GM21619 (cell line): ENCODE measurements around the gene PPP1R27.
"Not testable (repeated sequence)": the region's sequence is repeated elsewhere in the genome, so short reads cannot be mapped to it uniquely, and the experiment has no call there.

Experiments used
- ATAC-seq: cut with Tn5 transposase; IDR thresholded peaks from one replicate; pipeline ENCODE4 v1.9.1; 2021; ENCODE audit not compliant: unreplicated experiment

The PPP1R27 gene

DNA sequence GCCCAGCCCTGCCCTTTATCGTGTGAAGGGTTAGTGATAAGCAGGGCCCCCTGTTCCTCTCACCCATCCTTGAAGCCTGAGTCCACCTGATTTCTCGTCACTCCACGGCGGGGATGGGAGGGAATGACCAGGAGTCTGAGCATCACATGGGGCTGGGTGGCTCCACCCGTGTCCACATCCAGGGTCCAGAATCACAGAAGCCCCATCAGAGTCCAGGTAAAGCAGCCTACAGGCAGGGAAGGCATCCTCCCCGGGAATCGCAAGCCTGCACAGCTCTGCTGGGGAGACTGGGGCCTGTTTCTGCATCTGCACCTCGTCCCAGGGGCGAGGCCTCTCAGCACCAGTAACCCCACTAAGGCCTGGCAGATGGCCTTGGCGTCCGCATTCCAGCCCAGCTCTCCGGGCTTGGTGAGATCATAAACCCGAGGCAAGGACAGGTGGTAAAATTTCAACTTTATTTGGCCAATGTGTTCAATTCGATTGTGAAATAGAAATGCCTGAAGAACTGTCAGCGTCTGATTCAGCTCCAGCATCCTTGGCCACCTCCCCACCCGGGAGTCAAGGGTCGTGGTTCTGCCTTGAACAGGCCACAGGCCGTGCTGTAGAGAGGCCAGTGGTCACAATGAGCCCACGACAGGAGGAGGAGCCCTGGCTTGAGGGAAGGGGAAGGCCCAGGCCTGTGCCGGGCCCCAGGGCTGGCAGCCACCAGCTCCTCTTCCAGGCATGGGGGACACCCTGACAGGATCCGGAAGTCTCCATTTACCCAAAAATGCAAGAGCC, 8.1 kb upstream of the PPP1R27 start:
- ATAC-seq: no peak

DNA sequence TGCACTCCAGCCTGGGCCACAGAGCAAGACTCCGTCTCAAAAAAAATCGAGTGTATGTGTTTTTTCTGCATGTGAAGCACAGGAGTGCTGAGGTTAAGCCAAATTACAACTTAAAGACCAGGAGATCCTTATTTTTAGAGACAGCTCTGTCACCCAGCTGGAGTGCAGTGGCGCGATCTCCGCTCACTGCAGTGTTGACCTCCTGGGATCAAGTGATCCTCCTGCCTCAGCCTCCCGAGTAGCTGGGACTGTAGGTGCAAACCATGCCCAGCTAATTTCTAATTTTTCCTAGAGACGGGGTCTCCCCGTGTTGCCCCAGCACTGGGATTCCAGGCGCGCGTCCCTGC, 7.5 kb upstream of the PPP1R27 start:
- no peak for ATAC-seq

DNA sequence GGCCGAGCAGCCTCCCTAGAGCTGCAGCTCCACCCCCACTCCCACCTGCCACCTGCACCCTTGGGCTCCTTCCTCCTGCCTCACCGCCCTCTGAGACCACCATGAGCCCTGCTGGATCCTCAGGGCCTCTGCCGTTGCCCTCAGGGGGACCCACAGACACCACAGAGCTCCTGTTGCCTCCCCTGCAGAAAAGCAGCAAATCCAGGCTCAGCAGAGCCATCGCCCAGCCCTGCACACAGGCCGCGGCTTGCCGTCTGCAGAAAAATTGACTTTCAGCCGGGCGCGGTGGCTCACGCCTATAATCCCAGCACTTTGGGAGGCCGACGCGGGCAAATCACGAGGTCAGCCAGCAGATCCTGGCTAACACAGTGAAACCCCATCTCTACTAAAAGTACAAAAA, 7.0 kb upstream of the PPP1R27 start:
- ATAC-seq: no peak

DNA sequence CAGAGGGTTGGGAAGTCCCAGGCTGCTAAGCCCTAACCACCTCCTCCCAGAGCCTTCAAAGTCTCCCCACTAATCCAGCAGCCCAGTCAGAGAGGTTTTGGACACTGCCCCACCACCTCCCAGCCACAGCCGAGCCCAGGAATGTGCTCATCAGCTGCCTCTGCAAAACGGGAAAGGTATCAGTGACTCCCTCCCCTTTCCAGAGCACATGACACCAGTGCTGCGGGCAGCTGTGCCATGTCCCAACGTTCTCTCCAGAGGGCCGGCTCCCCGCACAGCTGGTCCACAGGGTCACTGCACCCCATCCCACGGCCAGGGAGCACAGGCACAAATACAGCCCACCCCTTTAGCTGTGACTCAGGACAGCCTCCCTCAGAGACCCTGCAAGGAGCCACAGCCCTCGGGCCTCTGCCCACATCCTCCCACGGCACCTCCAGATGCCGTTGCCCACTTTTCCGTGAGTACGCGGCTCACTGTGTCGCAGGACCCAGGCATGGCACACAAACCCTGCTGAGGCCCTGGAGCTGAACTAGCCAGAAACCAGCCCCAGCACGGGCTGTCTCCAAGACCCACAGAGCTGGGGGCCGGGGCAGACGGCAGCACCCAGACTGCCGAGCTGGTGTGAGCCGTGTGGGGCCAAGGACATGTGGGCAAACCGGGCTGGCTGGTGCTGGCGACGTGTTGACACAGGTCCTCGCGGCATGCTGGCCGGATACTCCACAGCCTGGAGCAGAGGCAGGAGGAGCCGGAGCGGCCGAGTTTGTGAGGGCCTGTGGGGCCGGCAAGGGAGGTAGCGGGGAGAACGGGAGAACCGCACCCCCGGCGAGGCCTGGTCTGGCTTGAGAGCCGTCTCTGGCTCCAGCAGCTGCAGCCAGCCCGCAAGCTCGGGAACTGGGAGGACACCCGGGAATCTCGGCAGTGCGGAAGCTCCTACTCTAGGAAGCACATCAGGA, 6.3 kb upstream of the PPP1R27 start:
- ATAC-seq: no peak

DNA sequence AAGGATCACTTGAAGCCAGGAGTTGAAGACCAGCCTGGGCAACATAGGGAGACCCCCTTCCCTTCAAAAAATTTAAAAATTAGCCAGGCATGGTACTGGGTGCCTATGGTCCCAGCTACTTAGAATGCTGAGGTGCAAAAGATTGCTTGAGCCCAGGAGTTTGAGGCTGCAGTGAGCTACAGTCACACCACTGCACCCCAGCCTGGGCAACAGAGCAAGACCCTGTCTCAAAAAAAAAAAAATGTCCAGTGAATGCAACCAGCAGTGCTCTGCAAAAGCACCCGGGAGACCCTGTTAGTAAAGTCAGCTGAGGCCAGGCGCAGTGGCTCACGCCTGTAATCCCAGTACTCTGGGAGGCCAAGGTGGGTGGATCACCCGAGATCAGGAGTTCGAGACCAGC, 5.2 kb upstream of the PPP1R27 start:
- not testable (repeated sequence) for ATAC-seq

DNA sequence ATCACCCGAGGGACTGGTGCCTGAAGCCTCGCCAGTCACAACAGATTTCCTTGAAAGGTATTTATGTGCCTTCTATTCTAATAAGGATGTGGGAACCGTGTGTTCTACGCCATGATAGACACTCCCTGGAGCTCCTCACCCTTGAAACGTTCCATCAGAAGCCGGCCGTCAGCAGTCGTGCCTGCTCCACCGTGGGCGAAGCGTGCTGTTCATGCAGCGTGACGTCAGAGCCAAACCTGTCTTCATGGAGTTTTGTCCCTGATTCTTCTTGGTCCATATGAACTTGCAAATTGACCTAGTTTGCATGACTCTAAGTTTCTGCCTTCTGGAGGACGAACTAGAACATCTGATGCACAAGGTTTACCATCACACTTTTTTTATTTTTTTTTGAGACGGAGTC, 4.5 kb upstream of the PPP1R27 start:
- ATAC-seq: no peak

DNA sequence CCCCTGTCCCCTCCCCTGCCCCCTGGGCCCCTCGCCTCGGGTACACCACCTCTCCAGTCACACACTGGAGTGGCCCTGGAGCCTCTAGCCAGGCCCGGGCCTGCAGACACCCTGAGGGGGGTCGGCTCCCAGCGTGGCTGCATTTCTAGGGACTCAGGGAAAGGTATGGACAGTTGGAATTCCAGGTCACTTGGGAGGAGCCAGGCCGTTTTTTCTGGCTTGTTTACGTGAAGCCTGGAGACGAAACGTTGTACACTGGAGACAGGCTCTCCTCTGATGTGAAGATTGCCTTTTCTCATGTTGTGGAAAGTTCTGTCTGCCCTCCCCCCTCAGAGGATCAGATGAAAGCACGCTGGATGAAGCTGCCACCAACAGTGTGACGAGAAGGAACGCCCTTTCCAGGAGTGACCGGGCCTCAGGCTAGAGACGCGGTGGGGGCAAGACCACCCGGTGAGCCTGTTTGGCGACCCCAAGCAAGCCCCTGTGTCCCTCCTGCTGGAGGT, 4.0 kb upstream of the PPP1R27 start:
- ATAC-seq: no peak

DNA sequence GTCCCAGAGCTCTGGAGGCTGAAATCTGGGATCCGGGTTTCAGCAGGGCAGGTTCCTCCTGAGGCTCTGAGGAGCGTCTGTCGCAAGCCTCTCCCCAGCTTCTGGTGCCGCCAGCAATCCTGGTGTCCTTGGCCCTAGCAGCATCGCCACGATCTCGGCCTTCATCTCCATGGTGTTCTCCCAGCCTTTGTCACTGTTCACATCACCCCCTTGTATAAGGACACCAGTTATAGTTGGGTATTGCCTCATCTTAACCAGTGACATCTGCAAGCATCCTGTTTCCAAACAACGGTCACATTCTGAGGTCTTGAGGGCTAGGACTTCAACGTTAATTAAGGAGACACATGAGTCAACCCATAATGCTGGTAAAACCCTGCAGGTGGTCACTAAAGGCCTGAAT, 2.8 kb upstream of the PPP1R27 start:
- no peak for ATAC-seq

DNA sequence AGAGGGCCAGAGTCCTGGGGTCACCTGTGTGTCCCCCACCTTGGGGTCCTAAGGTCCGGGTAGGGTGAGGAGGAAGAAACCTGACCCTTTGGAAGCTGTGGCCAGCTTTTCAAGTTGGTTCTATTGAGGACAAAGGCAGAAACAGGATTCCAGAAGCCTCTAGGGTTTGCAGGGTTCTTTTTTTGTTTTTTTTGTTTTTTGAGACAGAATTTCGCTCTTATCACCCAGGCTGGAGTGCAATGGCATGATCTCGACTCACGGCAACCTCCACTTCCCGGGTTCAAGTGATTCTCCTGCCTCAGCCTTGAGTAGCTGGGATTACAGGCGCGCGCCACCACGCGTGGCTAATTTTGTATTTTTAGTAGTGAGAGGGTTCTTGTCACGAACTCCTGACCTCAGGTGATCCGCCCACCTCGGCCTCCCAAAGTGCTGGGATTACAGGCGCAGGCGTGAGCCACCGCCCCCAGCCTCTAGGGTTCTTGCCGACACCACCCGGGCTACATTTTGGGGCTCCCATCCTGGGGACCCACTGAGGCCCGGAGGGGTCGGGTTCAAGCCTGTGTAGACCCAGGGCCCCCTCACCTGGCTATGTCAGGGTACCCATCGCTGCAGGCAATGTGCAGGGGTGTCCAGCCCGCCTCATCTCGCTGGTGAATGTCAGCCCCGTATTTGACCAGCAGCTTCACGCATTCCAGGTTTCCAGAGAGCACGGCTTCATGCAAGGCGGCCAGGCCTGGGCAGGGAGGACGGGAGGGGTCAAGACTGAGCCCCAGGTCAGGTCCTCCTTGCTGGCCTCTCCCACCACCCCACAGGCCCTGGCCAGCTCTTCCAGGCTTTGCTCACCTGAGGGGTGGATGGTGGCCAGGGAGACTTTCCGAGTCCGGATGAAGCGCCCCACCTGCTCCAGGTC, 674 bp downstream of the PPP1R27 start:
- ATAC-seq: no peak

DNA sequence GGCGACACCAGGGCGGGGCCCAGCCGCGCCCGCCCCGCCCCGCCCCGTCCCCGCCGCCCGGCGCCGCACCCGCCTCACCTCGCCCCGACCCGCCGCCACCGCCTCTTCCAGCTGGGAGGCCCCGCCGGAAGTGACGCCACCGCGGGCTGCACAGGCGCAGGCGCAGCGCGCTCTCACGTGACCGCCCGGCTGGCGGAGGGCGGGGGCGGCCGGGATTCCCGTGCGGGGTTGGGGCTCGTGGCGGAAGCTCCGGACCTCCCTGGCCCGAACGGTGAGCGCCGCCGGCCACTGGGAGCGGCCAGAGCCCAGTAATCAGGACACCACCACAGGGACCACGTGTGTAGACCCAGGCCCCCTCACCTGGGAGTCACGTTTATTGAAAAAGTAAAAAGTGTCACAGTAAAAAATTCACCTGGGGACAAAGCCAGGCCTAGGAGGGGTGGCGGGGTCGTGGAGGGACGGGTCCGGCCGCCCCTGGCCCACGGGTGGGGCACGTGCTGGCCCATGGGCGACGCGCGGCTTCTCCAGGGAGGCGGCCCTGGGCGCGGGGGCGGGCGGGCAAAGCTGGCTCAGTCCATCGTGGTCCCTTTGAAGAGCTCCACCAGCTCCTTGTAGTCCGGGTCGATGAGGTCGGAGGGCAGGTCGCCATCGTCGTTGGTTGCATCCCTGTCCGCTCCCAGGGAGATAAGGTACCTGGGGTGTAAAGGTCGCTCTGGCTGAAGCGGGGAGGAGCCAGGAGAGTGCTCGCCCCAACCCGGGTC, 1.5 kb downstream of the PPP1R27 start, which contains the start of gene MCRIP1:
Gene MCRIP1 (minus strand): TSS at position 132 of the 761 bp plus-strand sequence. CDS start 8,785 bp downstream, outside the sequence.
- peak; percentile 9 for ATAC-seq

DNA sequence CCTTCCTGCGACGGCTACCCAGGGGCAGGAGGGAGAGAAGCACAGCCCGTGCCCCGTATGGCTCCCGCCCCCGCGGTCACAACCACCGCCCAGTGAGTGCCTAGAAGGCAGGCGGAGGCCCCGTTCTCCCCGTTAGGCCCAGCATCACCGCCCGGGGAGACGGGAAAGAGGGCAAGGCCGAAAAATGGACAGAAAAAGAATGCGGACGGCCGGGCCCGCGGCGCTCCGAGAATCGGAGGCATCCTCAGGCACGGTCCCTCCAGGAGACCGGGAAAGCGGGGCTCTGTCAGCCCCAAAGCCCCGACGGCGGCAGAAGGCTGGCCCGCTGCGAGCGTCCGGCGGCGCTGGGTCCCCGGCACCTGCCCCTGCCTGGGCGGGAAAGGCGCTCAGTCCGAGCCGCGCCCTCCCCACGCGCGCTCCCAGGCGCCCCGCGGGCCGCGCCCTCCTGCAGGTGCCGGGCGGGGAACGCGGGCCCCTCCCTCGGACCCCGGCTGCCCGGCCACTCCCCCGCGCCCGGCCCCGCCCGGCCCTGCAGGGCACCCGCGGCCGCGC, 2.2 kb downstream of the PPP1R27 start:
- ATAC-seq: peak; percentile 62

DNA sequence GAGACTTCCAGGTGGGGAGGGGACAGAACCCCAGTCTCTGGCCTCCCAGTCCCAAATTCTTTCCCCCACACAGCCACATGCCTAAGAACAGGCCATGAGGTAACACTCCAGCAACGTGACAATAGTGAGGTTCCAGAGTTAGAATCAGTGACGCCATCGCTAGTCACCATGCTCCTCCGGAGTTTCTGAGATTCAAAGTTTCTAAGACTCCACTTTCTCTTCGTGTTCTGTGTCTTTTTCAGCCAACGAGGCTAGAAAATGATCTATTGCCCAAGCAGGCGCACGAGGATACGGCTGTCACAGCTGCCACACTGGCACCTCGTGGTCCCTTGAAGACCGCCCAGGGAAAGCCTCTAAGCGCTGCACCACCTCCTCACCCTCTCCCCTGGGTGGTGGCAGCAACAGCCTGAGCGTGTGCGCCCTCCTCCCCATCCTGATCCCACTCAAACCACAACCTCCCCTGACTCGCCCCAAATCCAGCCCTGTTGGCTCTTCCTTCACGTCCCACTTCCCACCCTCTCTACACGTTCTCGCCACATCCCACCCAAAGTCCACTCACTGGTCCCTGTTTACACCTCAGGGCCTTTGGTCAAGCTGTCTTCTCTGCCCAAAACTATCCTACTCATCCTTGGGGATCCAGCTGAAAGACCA, 2.8 kb downstream of the PPP1R27 start:
- ATAC-seq: no peak

DNA sequence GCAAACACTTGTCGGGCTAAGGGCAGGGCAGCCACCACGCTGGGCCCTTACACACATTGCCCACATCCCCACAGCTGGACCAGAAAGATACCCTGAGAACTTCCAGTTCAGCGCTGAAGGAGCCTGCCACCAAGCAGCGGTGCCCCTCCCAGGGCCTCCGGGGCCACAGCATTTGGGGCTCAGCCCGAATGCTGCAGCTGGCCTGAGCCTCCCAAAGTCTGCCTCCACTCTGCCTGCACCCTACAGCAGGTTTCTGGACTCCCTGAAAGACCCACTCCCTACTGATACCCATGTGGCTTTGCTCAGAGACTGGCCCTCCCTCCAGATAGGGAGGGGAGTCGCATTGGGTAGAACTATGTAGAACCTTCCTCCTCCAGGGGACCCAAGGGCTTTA, 3.3 kb downstream of the PPP1R27 start:
- ATAC-seq: no peak

DNA sequence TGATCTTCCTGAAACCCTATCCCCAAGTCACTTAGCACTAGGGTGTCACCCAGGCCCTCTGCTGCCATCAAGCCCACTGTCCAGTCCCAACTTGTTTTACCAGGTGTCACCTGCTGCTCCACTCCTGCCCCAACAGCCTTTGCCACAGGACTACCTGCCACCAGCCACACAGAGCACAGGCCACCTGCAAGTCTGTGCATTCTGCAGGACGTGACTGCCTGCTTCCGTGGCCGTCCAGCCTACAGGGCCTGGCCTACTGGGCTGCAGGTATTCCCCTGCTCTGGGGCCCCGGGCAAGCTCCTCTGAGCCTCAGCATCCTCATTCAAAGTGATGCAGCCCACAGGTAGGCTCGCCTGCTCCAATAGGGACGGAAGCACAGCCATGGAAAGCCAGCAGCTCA, 5.0 kb downstream of the PPP1R27 start:
- no peak for ATAC-seq

DNA sequence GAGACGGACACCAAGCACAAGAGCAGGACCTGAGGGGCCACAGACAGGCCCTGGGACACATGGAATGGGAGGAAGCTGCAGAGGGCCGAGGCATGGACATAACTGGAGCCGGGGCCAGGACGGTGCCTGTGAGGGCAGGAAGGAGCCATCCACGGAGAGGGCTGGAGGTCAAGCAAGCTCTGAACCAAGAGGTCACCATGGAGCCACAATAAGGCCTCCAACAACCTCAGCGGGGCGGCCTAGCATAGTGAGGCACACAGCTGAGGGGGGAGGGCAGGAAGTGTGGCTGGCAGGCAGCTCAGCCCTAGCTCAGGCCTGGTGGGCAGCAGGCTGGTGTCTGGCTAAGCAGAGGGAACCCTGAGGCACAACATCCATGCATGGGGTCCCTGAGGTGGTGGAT, 6.2 kb downstream of the PPP1R27 start:
- ATAC-seq: no peak

DNA sequence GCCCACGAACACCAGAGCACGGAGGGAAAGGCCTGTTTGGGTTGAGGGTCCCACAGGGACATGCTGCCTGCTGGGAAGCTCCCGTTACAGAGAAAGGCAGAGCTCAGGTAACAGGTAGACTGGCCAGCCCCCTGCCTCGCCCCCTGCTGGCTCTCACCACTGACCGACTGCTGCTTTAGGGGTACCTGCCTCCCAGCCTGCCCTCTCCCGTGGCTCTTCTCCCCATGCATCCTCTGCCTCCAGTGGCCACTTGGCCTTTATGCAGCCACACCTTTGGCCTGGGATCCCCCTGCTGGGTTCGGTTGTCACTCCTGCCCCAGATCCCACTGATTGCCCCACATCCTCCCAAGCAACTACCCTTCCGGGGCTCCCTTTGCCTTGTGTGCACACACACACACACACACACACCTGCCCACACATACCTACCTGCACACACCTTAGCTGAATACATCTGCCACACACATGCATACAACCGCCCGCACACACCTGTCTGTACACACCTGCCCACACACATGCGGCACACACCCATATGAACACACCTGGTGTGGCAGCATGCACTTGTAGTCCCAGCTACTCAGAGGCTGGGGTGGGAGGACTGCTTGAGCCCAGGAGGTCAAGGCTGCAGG, 8.9 kb downstream of the PPP1R27 start:
- ATAC-seq: no peak

DNA sequence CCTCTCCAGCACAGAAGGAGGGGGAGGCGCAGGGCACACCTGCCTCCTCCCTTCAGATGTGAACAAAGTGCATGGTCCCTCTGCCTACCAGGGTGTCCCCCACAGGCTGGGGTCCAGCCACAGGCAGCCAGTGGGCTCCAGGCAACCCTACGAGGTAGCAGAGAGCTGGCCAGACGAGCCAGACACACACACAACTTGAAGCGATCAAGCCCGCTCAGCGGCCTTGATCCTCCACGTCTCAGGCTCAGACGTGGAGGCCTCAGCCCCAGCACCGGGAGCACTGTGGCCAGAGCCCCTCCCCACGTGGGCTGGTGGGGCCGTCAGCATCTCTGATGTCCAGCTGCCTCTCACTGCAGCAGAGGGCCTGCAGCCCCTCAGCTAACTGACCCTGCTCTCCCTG, 10.3 kb downstream of the PPP1R27 start:
- no peak for ATAC-seq

DNA sequence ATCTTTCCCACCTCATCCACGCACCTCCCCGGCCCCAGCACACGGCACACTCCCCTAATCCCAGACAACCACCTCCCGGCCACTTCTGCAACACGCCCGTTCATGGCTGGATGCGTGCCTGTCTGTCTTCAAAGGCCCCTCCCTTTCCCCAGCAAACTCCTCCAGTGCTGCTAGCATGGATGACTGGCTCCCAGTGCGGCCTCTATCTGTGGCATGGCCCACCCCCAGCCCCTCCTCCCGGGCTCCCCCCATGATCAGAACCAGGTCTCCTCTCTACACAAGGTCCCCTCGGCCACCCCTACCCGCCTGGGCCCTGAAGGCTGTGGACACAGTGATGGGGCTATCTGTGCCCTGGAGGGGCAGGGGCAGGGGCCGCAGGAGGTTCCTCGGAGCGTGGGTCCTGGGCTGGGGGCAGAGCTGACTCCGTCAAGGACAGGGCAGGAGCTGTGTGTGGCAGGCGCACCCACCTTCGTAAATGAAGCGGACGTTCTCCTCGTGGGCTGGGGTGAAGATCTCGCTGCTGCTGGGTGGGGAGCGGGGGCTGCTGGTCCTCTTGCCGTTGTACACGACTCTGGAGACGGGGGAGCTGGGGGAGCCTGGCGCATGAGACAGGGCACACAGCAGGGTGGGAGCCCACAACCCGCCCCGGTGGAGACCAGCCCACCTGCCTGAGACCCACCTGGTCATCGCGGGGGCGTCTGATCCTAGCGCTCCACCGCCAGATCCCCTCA, 10.9 kb downstream of the PPP1R27 start:
- ATAC-seq: no peak
